Inflammatory macrophage (primary cell): ENCODE data around the gene MMAA.
A peak's percentile ranks its signal among the peaks of the same experiment; 100 is the strongest.
"Not testable (repeated sequence)": the region's sequence is repeated elsewhere in the genome, so short reads cannot be mapped to it uniquely, and the experiment has no call there.

ENCODE experiments used
- DNase-seq, 2 donors: peaks; one replicate each; pipeline ENCODE4 v3.0.0-alpha.2; 2020 to 2022
- total RNA-seq, 18 experiments: gene quantifications; one replicate each; lab custom pipeline; 2026; ENCODE audit warnings: mixed read lengths in 6 of 18, inconsistent platforms in 2 of 18; lab: John Stamatoyannopoulos, UW

The MMAA gene
- total RNA-seq: 8.1 to 19.6 (median 12.9) reads per million in 18 experiments

DNA sequence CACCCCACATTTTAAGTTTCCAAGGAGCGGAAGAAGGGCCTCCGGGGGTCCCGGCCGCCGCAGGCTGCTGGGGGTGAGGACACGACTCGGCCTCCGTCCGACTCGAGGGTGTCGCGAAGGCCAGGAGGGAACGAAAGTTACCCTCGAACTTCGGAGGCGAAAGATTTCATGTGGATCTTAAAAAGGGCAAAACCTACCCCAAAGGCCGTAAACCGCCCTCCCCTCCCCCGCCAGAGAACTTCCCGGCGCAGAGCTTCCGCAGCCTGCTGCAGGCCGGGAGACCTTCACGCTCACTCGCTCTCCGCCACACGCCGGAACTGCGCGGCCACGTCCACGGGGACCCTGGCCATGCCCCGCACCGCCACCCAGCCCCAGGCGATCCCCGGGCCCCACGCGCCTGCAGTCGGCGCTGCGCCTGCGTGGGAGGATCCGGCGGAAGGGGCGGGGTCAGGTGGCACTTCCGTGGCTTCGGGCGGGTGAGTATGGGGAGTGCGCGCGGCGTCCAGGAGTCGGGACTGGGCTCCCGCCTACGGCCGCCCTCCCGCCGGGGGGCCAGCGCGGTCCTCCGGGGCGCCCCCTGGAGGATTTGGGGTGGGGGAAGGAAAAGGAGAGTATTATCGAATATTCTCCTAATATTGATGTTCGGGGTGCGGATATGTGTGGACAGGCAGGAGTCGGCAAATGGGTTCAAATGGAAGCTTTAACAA is at the start of gene MMAA:
TSS of gene MMAA (plus strand) at position 454 of the 707 bp plus-strand sequence. CDS start 19,755 bp downstream, outside the sequence.
- peak; percentile 95 to 97 for DNase-seq

DNA sequence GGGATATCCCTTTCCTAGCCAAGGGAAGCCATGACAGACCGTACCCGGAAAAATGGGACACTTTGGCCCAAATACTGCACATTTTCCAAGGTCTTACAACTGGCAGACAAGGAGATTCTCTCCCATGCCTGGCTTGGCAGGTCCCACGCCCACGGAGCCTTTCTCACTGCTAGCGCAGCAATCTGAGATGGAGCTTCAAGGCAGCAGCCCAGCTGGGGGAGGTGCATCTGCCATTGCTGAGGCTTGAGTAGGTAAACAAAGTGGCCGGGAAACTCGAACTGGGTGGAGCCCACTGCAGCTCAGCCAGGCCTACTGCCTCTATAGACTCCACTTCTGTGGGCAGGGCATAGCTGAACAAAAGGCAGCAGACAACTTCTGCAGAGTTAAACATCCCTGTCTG is 44.6 kb upstream of the MMAA start:
- not testable (repeated sequence) for DNase-seq

DNA sequence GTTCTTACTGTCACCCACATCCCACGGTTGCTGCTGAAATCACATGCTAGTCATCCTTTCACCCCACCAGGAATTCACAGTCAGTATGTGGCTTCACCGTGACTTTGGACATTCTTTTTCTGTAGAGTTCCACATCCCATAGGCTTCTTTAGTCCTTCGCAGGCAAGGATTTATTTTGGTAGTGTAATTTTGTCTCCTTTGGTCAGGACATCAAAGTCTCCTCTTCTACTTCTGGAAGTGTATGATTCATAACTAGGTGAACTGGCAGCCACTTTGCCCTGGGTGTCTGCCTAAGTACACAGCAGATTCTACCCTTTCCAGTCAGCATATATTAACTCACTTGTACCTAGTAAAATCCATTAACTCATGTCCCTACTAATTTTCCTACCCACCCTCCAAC is 38.3 kb upstream of the MMAA start:
- peak in 1 of 2 donors; percentile 4 for DNase-seq

DNA sequence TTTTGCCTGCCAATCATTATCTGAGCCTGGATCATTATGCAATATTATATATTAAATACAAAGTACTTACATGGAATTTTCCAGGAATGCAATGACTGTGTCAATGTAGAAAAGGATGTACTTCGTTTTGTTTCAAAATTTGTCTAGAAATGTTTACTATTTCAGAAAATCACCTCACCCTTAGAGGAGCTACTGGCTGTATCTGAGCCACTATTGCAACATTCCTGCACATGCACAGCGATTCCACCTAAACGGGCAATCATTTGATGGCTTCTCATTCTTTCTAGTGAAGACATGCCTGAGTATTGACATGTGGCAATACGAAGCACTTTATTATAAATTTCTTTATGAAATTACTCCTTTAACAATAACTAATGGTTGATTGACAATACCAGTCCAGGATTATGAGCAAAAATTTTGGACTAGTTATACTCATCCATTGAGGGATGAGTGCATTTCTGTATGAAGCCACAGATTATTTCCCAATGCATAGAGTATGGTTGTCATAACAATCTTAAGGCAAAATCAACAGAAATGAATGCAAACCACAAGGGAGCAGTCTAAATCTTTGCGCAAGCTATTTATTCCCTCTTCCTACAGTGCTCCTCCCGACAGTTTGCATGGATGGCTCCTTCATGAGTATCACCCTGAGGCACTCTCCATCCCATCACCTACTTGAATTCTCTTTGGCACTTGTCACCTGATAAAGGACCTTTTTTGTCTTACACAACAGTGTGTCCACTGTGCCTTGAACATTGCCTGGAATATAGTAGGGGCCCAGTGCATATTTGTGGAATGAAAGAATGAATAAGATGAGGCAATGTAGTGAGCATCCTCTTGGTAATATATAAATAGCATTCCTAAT is 35.8 kb upstream of the MMAA start:
- no peak for DNase-seq

DNA sequence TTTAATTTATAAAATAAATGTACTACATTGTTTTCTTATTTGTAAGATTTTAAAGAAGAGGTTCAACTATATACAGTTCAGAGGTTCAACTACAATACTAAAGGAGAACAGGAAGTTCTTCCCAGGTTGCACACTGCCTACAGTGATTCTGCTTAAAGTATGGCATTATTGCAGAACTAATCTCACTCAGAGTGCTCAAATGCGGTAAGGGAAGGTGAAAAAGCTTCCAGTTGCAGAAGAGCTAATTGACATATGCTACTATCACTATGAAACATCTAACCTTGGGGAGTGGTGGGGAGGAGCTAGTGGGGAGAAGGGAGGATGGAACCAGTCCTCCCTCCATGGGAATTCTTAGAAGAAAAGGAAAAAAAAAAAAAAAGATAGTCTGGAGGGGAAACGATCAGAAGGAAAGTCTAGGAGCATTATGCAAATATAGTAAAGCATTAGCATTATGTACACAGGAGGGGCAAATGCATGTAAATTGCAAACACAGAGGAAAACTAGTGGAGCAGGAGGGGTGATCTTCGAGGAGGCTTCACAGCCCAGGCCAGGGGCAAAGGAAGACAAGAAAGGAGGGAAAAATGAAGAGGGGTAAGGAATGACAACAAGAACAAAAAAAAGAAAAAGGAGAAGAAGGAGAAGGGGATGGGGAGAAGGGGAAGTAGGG is 32.0 kb upstream of the MMAA start:
- DNase-seq: peak; percentile 6 to 12

DNA sequence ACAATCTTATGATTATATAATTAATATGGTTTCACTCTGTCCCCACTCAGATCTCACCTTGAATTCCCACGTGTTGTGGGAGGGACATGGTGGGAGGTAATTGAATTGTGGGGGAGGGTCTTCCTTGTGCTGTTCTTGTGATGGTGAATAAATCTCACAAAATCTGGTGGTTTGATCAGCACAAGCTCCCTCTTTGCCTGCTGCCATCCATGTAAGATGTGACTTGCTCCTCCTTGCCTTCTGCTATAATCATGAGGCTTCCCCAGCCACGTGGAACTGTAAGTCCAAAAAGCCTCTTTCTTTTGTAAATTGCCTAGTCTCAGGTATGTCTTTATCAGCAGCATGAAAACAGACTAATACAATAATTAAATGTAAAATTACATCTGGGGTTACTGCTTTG is 29.8 kb upstream of the MMAA start:
- DNase-seq: not testable (repeated sequence)

DNA sequence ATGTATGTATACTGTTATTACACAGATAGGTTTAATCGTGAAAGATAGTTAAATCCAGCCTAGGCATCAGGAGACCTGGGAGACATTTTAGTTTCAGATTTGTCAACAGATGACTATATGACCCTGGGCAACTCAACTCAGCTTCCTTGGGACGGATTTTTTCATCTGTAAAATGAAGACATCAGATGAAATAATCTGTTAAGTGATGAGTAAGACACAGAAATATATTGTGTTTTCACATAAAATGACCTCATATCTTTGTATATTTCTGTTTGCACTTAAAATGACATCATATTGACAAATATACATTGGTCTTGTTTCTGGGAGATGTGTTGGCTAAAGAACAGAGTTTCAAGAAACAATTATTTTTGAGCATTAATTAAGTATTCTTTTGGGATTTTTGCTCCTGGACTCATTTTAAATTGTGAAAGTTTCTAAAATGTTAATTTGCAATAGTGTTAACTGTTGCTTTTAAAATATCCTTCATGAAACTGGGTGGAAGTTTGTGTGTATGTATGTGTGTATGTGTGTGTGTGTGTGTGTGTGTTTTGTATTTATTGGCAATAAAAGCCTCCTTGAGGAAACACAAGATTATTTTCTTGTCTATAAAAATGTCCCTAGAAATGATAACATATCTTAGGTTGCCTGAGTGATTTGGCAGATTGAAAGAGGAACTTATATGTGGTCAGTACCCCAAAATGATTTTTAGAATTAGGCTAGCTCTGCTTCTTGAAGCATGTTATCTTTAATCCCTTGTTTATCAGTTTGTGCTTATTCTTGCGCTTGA is 29.1 kb upstream of the MMAA start:
- DNase-seq: no peak

DNA sequence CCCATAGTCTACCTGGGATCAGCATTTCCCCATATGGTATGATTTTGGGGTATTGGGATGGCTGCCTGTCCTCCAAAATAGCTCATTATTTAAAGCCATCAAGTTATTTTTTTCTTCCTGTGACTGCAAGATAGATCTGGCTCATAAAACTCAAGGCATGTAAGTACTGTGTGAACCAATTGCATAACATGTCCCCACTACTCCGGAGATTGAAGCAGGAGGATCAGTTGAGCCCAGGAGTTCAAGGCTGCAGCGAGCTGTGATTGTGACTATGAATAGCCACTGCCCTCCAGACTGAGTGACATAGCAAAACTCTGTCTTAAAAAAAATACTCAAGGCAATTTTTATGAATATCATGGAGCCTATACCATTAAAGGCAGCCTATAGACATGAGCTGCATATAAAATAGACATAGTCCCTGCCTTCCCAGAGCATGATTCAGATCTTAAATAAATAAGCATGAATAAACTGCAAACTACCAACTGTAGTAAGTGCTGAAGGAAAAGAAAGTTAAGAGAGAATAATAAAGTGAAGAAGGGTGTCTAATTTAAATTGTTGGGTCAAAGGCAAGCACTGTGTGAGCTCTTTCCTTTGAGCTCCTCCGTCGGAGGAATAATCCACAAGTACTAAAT is 16.9 kb upstream of the MMAA start:
- DNase-seq: no peak

DNA sequence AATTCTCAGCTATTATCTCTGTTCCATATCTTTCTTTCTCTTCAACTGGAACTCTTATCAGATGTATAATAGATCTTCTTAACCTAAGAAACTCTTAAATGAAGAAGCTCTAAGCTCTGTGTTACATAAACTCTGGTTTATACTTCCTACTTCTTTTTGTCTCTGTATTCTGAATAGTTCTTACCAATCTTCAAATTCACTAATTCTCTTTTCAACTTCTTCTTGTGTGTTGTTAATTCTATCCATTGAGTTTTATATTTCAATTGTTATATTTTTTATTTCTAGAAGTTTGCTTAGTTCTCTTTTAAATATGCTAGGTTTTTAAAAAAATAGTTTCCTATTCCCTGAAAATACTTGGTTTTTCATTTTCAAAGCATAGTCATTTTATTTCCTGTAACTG is 13.2 kb upstream of the MMAA start:
- no peak for DNase-seq

DNA sequence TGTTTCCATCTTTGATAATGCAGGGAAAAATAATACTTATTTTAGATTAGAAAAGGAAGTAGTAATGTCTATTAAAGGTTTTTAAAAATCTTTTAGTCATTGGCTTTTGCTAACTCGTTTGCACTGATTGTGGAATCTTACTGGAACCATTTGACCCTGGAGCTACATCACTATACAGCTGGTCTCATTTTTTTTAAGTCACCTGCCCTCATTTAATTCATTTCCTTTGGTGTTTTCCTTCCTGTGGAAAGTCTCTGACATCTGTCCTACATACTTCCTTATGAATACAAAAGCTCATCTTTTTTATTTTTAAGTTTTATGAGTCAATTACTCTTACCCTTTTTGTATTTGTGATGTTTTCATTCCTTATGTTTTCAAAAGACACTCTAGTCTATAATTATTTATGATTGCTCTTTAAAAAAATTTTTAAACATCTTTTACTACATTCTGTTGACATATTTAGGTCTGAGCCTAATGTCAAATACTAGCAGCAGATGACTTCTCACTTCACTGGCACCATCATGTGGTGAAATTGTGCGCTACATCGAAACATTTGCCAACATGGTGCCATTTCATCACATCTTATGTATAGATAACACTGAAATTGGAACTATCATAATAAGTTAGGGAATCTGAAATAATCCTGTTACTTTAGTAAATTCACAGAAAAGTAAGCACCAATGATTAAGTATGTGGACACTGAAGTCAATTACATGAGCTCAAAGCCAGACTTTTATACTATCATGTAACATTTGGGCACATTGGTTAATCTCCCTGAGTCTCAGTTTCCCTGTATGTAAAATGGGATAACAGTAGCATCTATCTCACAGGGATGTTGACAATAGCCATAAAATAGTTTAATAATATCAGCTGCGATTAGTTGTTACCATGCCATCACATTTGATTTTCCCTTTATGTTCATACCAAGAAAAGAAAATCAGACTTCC is 9.4 kb upstream of the MMAA start:
- DNase-seq: peak; percentile 80 to 85

DNA sequence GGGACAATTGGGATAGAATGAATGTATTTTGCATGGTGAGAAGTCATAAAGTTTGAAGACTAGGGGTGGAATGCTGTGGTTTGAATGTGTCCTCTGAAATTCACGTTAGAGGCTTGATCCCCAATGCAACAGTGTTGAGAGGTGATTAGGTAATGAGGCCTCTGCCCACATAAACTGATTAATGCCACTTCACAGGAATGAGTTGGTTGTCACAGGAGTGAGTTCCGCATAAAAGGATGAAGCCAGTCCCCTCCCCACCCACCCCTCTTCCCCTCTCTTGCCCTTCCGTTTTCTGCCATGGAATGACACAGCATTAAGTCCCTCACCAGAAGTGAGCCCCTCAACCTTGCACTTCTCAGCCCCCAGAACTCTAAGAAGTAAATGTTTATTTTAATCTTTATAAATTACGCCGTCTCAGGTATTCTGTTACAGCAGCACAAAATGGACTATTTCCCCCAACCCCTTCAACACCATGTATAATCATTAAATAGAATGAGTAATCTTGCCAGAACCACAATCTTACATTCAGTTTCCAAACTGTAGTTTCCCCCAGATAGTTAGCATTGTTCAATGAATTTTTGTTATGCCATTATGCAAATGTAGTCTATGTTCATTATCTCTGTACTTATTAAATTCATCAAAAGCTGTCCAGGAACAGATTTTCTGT is 5.5 kb upstream of the MMAA start:
- DNase-seq: peak; percentile 87 to 91

DNA sequence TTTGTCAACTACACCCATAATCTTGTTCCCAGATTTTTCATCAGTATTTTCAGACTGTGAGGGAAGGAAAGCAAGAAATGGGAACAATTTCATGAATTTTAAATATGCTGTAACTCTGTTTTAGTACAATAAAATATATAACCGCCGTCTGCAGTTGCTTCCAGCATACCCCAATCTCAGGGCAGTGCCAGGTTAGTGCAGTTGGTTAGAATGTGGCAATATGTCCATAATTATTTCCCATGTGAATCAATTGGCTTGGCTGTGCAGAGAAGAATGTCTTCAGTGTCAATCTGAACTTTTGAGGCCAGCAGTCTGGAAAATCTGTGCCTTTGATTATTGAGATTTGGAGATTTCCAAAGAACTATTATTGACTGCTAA is 5.0 kb upstream of the MMAA start:
- DNase-seq: no peak

DNA sequence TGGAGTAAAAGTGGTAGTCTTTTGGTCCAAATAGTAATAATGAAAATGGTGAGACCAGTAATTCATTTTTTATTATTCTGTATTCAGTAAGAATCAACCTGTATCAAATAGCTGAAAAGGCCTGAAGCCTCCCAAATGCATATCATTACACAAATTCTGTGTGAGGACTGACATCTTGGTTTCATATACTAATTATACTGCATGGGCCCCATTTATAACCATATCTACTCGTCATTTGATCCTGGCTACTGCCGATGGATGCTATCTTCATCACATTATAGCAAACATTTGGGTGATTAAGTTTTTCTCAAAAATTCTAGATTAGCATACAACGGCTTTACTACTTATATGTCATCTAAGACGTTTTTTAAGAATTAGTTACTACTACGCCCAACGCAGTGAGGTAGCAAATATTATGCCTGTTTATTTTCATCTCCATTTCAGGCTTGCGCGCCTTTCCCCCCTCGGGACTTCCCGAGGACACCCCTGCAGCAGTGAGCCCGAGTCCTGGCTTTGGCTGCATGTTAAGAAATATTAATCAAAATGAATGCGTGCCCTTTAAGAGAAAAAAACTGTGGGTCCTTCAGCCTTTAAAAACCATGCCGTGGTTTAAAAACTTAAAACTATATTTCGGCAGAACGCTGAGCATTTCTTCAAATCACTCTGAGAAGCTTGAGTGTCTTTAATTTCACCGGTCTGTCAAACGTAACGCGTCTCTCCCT is 814 bp upstream of the MMAA start:
- peak in 1 of 2 donors; percentile 19 for DNase-seq

DNA sequence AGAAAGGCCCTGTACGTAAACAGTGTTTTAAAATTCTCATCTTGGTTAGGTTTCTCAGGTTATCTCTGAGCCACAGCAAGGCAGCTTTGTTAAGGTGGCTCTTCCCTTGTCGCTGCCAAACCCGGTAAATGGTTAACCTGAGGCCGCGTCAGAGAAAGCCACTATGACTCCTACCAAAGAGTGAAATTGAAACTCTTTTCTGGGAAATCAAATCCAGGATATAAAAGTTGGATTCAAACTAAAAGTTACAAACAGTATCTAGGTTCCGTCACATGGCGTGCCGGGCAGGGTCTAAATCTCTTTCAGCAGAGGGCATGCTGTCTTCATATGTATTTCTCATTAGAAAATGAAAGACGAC is 433 bp downstream of the MMAA start:
- DNase-seq: peak; percentile 37 to 42

DNA sequence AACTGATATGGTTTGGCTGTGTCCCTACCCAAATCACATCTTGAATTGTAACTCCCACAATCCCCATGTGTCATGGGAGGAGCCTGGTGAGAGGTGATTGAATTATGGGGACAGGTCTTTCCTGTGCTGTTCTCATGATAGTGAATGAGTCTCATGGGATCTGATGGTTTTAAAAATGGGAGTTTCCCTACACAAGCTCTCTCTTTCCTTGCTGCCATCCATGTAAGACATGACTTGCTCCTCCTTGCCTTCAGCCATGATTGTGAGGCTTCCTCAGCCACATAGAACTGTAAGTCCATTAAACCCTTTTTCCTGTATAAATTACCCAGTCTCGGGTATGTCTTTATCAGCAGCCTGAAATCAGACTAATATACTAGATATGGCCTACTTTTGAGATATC is 2.9 kb downstream of the MMAA start:
- DNase-seq: not testable (repeated sequence)

DNA sequence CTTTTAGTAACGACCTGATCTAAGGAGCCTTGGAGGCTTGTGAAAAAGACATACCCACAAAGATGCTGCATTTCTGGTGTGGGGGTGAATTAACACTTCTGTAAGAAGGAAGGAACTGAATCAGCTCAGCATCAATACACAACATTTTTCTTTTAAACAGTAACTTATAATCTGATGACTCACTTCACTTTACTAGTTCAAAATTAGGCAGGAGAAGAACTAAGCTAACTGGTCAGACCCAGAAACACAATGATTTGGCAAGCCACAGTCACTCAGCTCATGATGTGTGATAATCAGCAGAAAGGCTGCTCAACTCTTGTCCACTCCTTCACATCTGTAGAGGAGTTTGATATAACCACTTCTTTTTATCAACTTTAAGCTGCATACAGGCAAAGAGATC is 4.6 kb downstream of the MMAA start:
- DNase-seq: peak in 1 of 2 donors; percentile 14

DNA sequence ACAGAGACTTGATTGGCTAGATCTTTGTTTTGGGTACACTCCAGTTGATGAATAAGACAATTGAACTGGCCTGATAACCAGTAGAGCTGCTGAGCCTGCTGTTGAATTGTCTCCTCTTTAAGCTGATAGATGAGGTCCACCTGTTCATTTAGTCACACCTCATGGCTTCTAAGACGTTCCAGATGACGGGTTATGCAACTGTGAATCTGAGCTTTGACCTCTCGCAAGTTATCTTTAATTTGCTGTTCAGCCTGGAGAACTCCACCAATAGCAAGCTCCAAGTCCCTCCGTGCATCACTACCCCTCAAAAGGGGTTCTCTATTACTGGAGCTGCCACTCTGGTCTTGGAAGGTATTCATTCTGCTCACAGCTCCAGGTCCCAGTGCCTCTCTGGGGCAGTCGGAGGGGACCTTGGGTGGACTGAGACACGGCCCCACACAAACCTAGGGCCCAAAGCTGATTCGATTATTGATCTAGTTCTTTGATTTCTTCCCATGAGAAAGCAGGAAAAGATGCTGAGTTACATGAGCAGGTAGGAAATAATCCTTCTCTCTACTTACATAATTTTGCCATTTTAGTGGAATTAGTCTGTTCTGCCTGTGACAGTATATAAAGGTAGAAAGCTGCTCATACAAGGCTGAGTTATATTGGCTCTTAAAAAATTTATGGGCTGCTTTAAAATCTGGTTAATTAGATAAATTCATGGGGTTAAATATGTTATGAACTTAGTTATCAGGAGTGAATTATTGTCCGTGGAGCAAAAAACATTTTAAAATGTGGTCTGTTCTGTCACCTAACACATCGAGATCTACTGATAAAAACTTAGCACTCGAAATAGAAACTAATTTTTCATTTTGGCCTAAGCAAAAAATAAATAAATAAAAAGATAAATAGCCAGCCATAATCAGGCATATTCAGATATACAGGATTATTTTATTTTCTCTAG is 6.8 kb downstream of the MMAA start:
- no peak for DNase-seq

DNA sequence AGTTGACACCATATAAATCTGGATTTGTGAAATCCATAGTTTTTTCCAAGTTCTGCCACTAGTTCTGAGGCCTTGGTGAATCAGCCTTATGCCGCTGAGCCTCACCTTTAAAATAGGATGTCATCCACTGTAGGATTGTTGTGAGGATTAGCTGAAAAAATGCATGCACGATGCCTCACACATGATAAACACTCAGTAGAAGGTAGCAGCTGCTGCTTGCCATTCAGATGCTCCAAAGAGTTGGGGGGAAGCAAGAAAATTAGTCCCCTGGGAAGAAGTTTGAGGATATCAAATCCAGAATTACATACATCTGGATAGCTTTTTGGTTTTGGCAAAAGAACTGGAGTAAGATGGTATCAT is 7.4 kb downstream of the MMAA start:
- no peak for DNase-seq

DNA sequence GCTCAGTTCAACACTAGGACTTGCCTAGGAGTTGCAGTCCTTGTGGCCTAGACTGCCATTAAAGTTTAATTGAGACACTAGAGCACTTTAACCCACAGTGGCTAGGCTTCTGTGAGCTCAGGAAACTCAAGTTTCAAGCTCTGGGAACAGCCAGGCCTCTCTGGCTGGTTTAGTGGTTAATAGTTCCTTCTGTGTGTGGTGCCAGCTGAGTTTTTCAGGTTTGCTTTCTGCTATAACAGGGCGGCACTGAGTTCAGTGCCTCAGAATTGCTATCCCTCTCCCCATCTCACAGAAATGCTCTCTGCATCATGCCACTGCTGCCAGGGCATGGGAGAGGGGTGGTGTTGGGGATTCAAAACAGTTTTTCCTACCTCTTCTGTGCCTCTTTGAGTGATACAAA is 15.9 kb downstream of the MMAA start:
- no peak for DNase-seq
